GM23338 (cell line): Measurements from ENCODE around the gene SIRPB2. TPM values are rescaled to one million over a fixed set of nuclear protein-coding genes. Genes with fewer than 3 reads are reported as not detected.

ENCODE experiments used
- ATAC-seq: fragments of 200-7000 bp; cut with Tn5 transposase; 3 replicates; pipeline ENCODE4 v1.9.1; 2020
- DNase-seq: peaks from one replicate; pipeline ENCODE4 v3.0.0-alpha.2; 2015; ENCODE audit warnings: low spot score
- H2AFZ ChIP-seq: fragments of 200-600 bp; sonication (generic); 2 replicates; pipeline ENCODE4 v1.8.0; 2016; ENCODE audit warnings: antibody characterized with exemption, mild to moderate bottlenecking, moderate library complexity
- H3F3A ChIP-seq: fragments of 200-600 bp; sonication (generic); replicated peaks from 2 replicates; pipeline ENCODE4 v1.8.0; 2017; ENCODE audit warnings: antibody characterized with exemption, mixed run types, low read depth
- H3K27ac ChIP-seq: fragments of 200-600 bp; sonication (generic); 2 replicates; pipeline ENCODE4 v1.6.1; 2016; ENCODE audit warnings: low read depth
- H3K27me3 ChIP-seq: fragments of 200-600 bp; sonication (generic); 2 replicates; pipeline ENCODE4 v1.8.0; 2016; ENCODE audit warnings: mild to moderate bottlenecking, mixed run types, moderate library complexity; ENCODE audit not compliant: insufficient read depth
- H3K36me3 ChIP-seq: fragments of 200-600 bp; sonication (generic); 2 replicates; pipeline ENCODE4 v1.8.0; 2016; ENCODE audit warnings: mild to moderate bottlenecking; ENCODE audit not compliant: insufficient read depth
- H3K4me1 ChIP-seq: fragments of 200-600 bp; sonication (generic); 2 replicates; pipeline ENCODE4 v1.8.0; 2016; ENCODE audit warnings: mild to moderate bottlenecking, moderate library complexity; ENCODE audit not compliant: insufficient read depth
- H3K4me2 ChIP-seq: fragments of 200-600 bp; sonication (generic); 2 replicates; pipeline ENCODE4 v1.7.1; 2017; ENCODE audit warnings: mixed run types
- H3K4me3 ChIP-seq: fragments of 200-600 bp; sonication (generic); 2 replicates; pipeline ENCODE4 v1.6.1; 2016; ENCODE audit warnings: mixed run types
- H3K79me2 ChIP-seq: fragments of 200-600 bp; sonication (generic); replicated peaks from 2 replicates; pipeline ENCODE4 v1.8.0; 2017; ENCODE audit warnings: mild to moderate bottlenecking; ENCODE audit not compliant: insufficient read depth
- H3K9me2 ChIP-seq: fragments of 200-600 bp; sonication (generic); 2 replicates; pipeline ENCODE4 v1.8.0; 2017; ENCODE audit not compliant: insufficient read depth
- H4K20me1 ChIP-seq: fragments of 200-600 bp; sonication (generic); replicated peaks from 2 replicates; pipeline ENCODE4 v1.8.0; 2017; ENCODE audit warnings: mild to moderate bottlenecking; ENCODE audit not compliant: insufficient read depth
- H3K27ac Mint-ChIP-seq: 2 replicates; pipeline ENCODE4 v1.8.0; 2020; ENCODE audit warnings: inconsistent platforms, mild to moderate bottlenecking, moderate library complexity, mixed read lengths
- H3K27me3 Mint-ChIP-seq: 3 replicates; pipeline ENCODE4 v1.8.0; 2022; ENCODE audit warnings: low read depth, mild to moderate bottlenecking, moderate library complexity, mixed read lengths, inconsistent platforms; ENCODE audit not compliant: insufficient read depth, poor library complexity
- H3K36me3 Mint-ChIP-seq: 3 replicates; pipeline ENCODE4 v1.8.0; 2021; ENCODE audit warnings: low read depth, mild to moderate bottlenecking, inconsistent platforms, moderate library complexity, mixed read lengths
- H3K4me1 Mint-ChIP-seq: 3 replicates; pipeline ENCODE4 v1.8.0; 2020; ENCODE audit warnings: mild to moderate bottlenecking, inconsistent platforms, mixed read lengths
- H3K4me3 Mint-ChIP-seq: 3 replicates; pipeline ENCODE4 v1.8.0; 2021; ENCODE audit warnings: moderate library complexity, mild to moderate bottlenecking, inconsistent platforms, mixed read lengths
- H3K9me3 Mint-ChIP-seq: 3 replicates; pipeline ENCODE4 v1.8.0; 2020; ENCODE audit warnings: moderate library complexity, mild to moderate bottlenecking, inconsistent platforms, mixed read lengths
- CREB1 ChIP-seq: fragments of 250-450 bp; sonication (Bioruptor Pico); IDR thresholded peaks from 2 replicates; pipeline ENCODE4 v1.5.0; 2020; ENCODE audit warnings: low read depth, mild to moderate bottlenecking, moderate library complexity
- CTCF ChIP-seq, 2 experiments: fragments of 200-600 bp in 1 of 2; sonication (generic) in 1 of 2; conservative IDR thresholded peaks; 2 replicates each; pipeline versions ENCODE4 v1.5.1 to v1.6.1; 2016 to 2017; ENCODE audit warnings: antibody characterized with exemption in 2 of 2, low read depth in 2 of 2, mild to moderate bottlenecking in 2 of 2, moderate library complexity in 1 of 2
- EZH2 ChIP-seq: fragments of 200-600 bp; sonication (generic); IDR thresholded peaks from one replicate; pipeline ENCODE4 v1.8.0; 2017; ENCODE audit warnings: antibody characterized with exemption, mild to moderate bottlenecking, low read depth; ENCODE audit not compliant: unreplicated experiment
- NANOG ChIP-seq: IDR thresholded peaks from 2 replicates; pipeline ENCODE4 v1.6.1; 2016; ENCODE audit warnings: antibody characterized with exemption, borderline replicate concordance
- ZNF114 ChIP-seq: fragments of 250-450 bp; sonication (Bioruptor Pico); IDR thresholded peaks from 2 replicates; pipeline ENCODE4 v1.5.0; 2020; ENCODE audit warnings: mild to moderate bottlenecking, moderate library complexity
- ZNF331 ChIP-seq: fragments of 250-450 bp; sonication (Bioruptor Pico); IDR thresholded peaks from 2 replicates; pipeline ENCODE4 v1.5.0; 2020; ENCODE audit warnings: low read depth, mild to moderate bottlenecking, moderate library complexity
- ZNF462 ChIP-seq: fragments of 250-450 bp; sonication (Bioruptor Pico); IDR thresholded peaks from 2 replicates; pipeline ENCODE4 v1.5.0; 2020; ENCODE audit warnings: mild to moderate bottlenecking, moderate library complexity
- polyA plus RNA-seq: library from polyadenylated mRNA; unstranded; fragments of >200 nt; fragmentation: Nextera tagmentation; extraction: Ambion mirVana; gene quantifications from 2 replicates; pipeline ENCODE4 v1.2.1, GENCODE V29; 2016
- total RNA-seq: library from RNA; depleted of rRNA; stranded (reverse); fragments of >200 nt; shearing (Covaris generic); gene quantifications from 2 replicates; pipeline ENCODE4 v1.2.3, GENCODE V29; 2014

Gene SIRPB2
- total and polyA plus RNA-seq, 2 experiments from 2014 or later = 0.29 TPM; not detected in 1

- H3K27ac ChIP-seq = no peak overlapping the region
- no peak overlapping the region for H3K4me2 ChIP-seq
- Mint-ChIP-seq H3K27ac (no peak overlapping the region), H3K4me1 (peaks cover 7% of the 10 kb centered on the region), H3K9me3 (peaks cover 13% of the 10 kb centered on the region), H3K36me3 (peaks cover 6% of the 10 kb centered on the region), H3K4me3 (no peak overlapping the region), H3K27me3 (peaks cover 10% of the 10 kb centered on the region)
- H3K27me3 ChIP-seq = no peaks in the 10 kb centered on the region
- no peaks in the 10 kb centered on the region for H3K36me3 ChIP-seq
- no peaks in the 10 kb centered on the region for H3F3A ChIP-seq
- H3K4me1 ChIP-seq = no peaks in the 10 kb centered on the region
- peaks cover 9% of the 10 kb centered on the region; the same call in 1 of the 2 replicates for H3K9me2 ChIP-seq
- no peaks in the 10 kb centered on the region for H4K20me1 ChIP-seq
- no peak overlapping the region for H2AFZ ChIP-seq
- TF ChIP-seq ZNF114 (CRISPR knock-in tag) (no peak), ZNF331 (no peak), CREB1 (CRISPR knock-in tag) (peak; percentile 70), ZNF462 (CRISPR knock-in tag) (peak; percentile 24; the same call in 1 of the 2 replicates), NANOG (no peak), CTCF (conservative IDR thresholded peaks at IDR 0.05; ENCODE audit: low read depth in 2 of 2) (peak; percentile 98 to 99), EZH2 (no peak)
- DNase-seq (peak; percentile 94), ATAC-seq (peak; percentile 93)
- H3K79me2 ChIP-seq = no peaks in the 10 kb centered on the region
- no peak overlapping the region for H3K4me3 ChIP-seq
Measured at GRCh38 chr20:1503564-1504227, 12.5 kb upstream of the SIRPB2 start.
